A549 (cell line): ENCODE results near the gene VANGL1. TPM values are rescaled to one million over a fixed set of nuclear protein-coding genes. Genes with fewer than 3 reads are reported as not detected.

Experiments
- ATAC-seq, 2 experiments: fragments of 200-7000 bp in 1 of 2; fragments of >200 bp in 1 of 2; cut with Nextera tagmentation in 1 of 2; cut with Tn5 transposase in 1 of 2; 3 replicates each; pipeline versions ENCODE4 v1.8.0 to v1.9.1; 2018 to 2020; ENCODE audit warnings: mild to moderate bottlenecking in 1 of 2, moderate library complexity in 1 of 2
- CTCF ChIA-PET: fragments of 300-600 bp; sonication (Branson Sonifier 250); formaldehyde crosslinking; extraction: SDS; loops from one replicate; lab custom pipeline; 2021; ENCODE audit warnings: antibody characterized with exemption, inconsistent platforms; lab: Yijun Ruan, JAX
- POLR2A ChIA-PET: fragments of 350-600 bp; formaldehyde crosslinking; extraction: SDS; loops from one replicate; lab custom pipeline; 2021; ENCODE audit warnings: antibody characterized with exemption, inconsistent platforms; lab: Yijun Ruan, JAX
- DNase-seq, 2 experiments: peaks; one replicate each; pipeline versions ENCODE4 v3.0.0 to v3.0.0-alpha.2; 2011 to 2016; ENCODE audit warnings: low read depth in 1 of 2, low spot score in 1 of 2
- FAIRE-seq: peaks from 2 replicates; lab custom pipeline; 2011; peaks lifted over from hg19 to GRCh38; lab: Jason Lieb, UNC
- H3K27ac ChIP-seq, 2 experiments: fragments of >200 bp; sonication (Bioruptor Twin); formaldehyde crosslinking; 3 replicates each; pipeline ENCODE4 v1.5.1; 2016 to 2017
- H3K4me1 ChIP-seq: fragments of >200 bp; sonication (Bioruptor Twin); formaldehyde crosslinking; 3 replicates; pipeline ENCODE4 v1.6.1; 2016
- H3K4me2 ChIP-seq: fragments of >200 bp; sonication (Bioruptor Twin); formaldehyde crosslinking; 3 replicates; pipeline ENCODE4 v1.6.1; 2016
- H3K4me3 ChIP-seq: fragments of >200 bp; sonication (Bioruptor Twin); formaldehyde crosslinking; 3 replicates; pipeline ENCODE4 v1.5.1; 2016
- H3K9me3 ChIP-seq: fragments of >200 bp; sonication (Bioruptor Twin); formaldehyde crosslinking; 3 replicates; pipeline ENCODE4 v1.6.1; 2016
- BHLHE40 ChIP-seq: IDR thresholded peaks from 2 replicates; pipeline ENCODE4 v1.6.1; 2012; ENCODE audit warnings: low read depth, low read length, inconsistent platforms
- CBX2 ChIP-seq: fragments of 200-600 bp; sonication (generic); IDR thresholded peaks from 2 replicates; pipeline ENCODE4 v1.6.1; 2016; ENCODE audit warnings: low read depth, mild to moderate bottlenecking, borderline replicate concordance
- CBX8 ChIP-seq: fragments of 200-600 bp; sonication (generic); IDR thresholded peaks from 2 replicates; pipeline ENCODE4 v1.6.1; 2016
- EHF ChIP-seq: fragments of 250-450 bp; sonication (Bioruptor Pico); IDR thresholded peaks from 2 replicates; pipeline ENCODE4 v1.5.0; 2020; ENCODE audit warnings: mild to moderate bottlenecking
- EHMT2 ChIP-seq: fragments of 200-600 bp; sonication (generic); IDR thresholded peaks from 2 replicates; pipeline ENCODE4 v1.6.1; 2016; ENCODE audit warnings: antibody characterized with exemption, low read depth, mild to moderate bottlenecking, moderate library complexity
- ESRRA ChIP-seq: fragments of 150-350 bp; IDR thresholded peaks from 2 replicates; pipeline ENCODE4 v1.6.1; 2014; ENCODE audit warnings: mild to moderate bottlenecking, low read length, borderline replicate concordance
- FOSB ChIP-seq: fragments of 250-450 bp; sonication (Bioruptor Pico); IDR thresholded peaks from 2 replicates; pipeline ENCODE4 v1.5.0; 2020; ENCODE audit warnings: mild to moderate bottlenecking, moderate library complexity
- GATA3 ChIP-seq: IDR thresholded peaks from 2 replicates; pipeline ENCODE4 v1.6.1; 2012; ENCODE audit warnings: borderline replicate concordance
- HDAC2 ChIP-seq: fragments of 200-600 bp; sonication (generic); IDR thresholded peaks from 2 replicates; pipeline ENCODE4 v1.6.1; 2016
- JUNB ChIP-seq: fragments of >200 bp; sonication (Bioruptor Twin); formaldehyde crosslinking; IDR thresholded peaks from 2 replicates; pipeline ENCODE4 v1.6.1; 2016
- MAFK ChIP-seq: fragments of 450-650 bp; IDR thresholded peaks from 2 replicates; pipeline ENCODE4 v1.6.1; 2014; ENCODE audit not compliant: partially characterized antibody
- MAZ ChIP-seq: fragments of 150-350 bp; IDR thresholded peaks from 2 replicates; pipeline ENCODE4 v1.6.1; 2014; ENCODE audit warnings: antibody characterized with exemption, low read depth, low read length, borderline replicate concordance
- NPAS2 ChIP-seq: fragments of 250-450 bp; sonication (Bioruptor Pico); IDR thresholded peaks from 2 replicates; pipeline ENCODE4 v1.8.0; 2022; ENCODE audit warnings: mild to moderate bottlenecking, moderate library complexity, borderline replicate concordance
- NR3C1 ChIP-seq: fragments of >200 bp; sonication (Bioruptor Twin); formaldehyde crosslinking; IDR thresholded peaks from 3 replicates; pipeline ENCODE4 v1.6.1; 2017
- POLR2A ChIP-seq: IDR thresholded peaks from 2 replicates; pipeline ENCODE4 v1.6.1; 2012; ENCODE audit warnings: mild to moderate bottlenecking, low read length
- RAD21 ChIP-seq, 2 experiments: fragments of >200 bp in 1 of 2; sonication (Bioruptor Twin) in 1 of 2; formaldehyde crosslinking in 1 of 2; IDR thresholded peaks in 1 of 2; conservative IDR thresholded peaks in 1 of 2; 2 replicates in 1 of 2; 3 replicates in 1 of 2; pipeline ENCODE4 v1.6.1; 2012 to 2018; ENCODE audit warnings: inconsistent platforms in 1 of 2
- RFX5 ChIP-seq: fragments of 450-650 bp; IDR thresholded peaks from 2 replicates; pipeline ENCODE4 v1.7.1; 2014; ENCODE audit warnings: antibody characterized with exemption, mild to moderate bottlenecking, moderate library complexity
- SMC3 ChIP-seq: fragments of >200 bp; sonication (Bioruptor Twin); formaldehyde crosslinking; IDR thresholded peaks from 3 replicates; pipeline ENCODE4 v1.6.1; 2018; ENCODE audit warnings: inconsistent platforms
- SREBF2 ChIP-seq: fragments of 450-650 bp; IDR thresholded peaks from 2 replicates; pipeline ENCODE4 v1.6.1; 2014; ENCODE audit warnings: mild to moderate bottlenecking, moderate library complexity
- TFCP2L1 ChIP-seq: fragments of 250-450 bp; sonication (Bioruptor Pico); IDR thresholded peaks from 2 replicates; pipeline ENCODE4 v1.5.0; 2021; ENCODE audit warnings: mild to moderate bottlenecking
- ZFP36 ChIP-seq: fragments of 450-650 bp; IDR thresholded peaks from 2 replicates; pipeline ENCODE4 v1.6.1; 2014; ENCODE audit warnings: borderline replicate concordance; ENCODE audit not compliant: partially characterized antibody
- ZSCAN20 ChIP-seq: fragments of 250-450 bp; sonication (Bioruptor Pico); IDR thresholded peaks from 2 replicates; pipeline ENCODE4 v1.8.0; 2022; ENCODE audit warnings: mild to moderate bottlenecking, moderate library complexity
- whole genome bisulfite sequencing: methylation state at CpG from one replicate; pipeline ENCODE4 v1.1.6; 2017; ENCODE audit errors: missing lambda C conversion rate; 5-methylcytosine and 5-hydroxymethylcytosine counted together
- polyA plus RNA-seq, 4 experiments: library from polyadenylated mRNA; depleted of rRNA in 3 of 4; stranded (reverse); fragments of >200 nt; fragmentation: RNase III in 1 of 4; extraction: RNeasy Plus Mini Kit Qiagen cat#74134 plus additional on column Dnase treatment in 1 of 4; gene quantifications; 2 replicates in 3 of 4; 3 replicates in 1 of 4; pipeline ENCODE4 v1.2.3, GENCODE V29; 2011 to 2017
- small RNA-seq, 6 experiments: library from RNA; depleted of rRNA; stranded (forward); fragments of <200 nt; gene quantifications; one replicate each; pipeline ENCODE3, GENCODE V24; 2012
- TF ChIP-seq, protein P1 (sequence below): fragments of >200 bp; sonication (Bioruptor Twin); formaldehyde crosslinking; IDR thresholded peaks from 3 replicates; pipeline ENCODE4 v1.5.1; 2016
- TF ChIP-seq, protein P2 (sequence below): IDR thresholded peaks from 2 replicates; pipeline ENCODE4 v1.6.1; 2012; ENCODE audit warnings: low read depth, borderline replicate concordance
- TF ChIP-seq, protein P3 (sequence below): IDR thresholded peaks from 2 replicates; pipeline ENCODE4 v1.6.1; 2012

Gene VANGL1
- polyA plus RNA-seq, 2 of the 4 experiments (the other 2 are of a cell fraction): 11.0 to 11.5 TPM

DNA sequence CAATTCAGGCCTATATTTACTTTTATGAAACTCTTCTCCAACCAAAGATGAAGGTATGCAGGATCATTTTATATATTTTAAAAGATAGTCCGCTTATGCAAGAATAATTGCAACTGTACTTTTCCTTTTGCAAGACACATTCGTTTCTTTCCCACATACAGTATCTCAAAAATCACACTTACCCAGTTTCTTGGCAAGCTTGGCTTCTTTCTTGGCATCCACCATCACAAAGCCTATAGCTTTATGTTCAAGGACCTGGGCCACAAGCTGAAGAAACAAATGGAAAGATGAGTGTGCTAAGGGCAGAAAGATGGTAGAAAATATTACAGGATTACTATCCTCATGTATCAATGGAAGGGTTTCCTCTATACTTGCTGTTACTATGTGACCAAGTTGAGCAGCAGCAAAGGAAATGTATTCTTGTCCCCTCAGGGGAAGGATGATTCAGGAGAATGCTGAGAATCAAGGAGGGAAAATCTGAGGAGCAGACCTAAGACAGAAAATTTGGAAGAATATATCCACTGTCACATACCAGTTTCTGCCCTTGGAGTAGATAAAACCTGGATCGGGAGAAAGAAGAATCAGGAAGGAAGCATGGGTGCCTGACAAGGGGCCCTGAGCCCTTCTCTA, 103.0 kb downstream of the VANGL1 start:
- no peaks in the 10 kb centered on the region for H3K9me3 ChIP-seq
- CTCF ChIA-PET: no interaction called here
- H3K4me1 ChIP-seq: no peaks in the 10 kb centered on the region
- 45% methylated on average over 3 of the region's 3 CpGs for WGBS
- POLR2A ChIA-PET: no interaction called here
- TF ChIP-seq EHMT2: no peak
- TF ChIP-seq EHF (CRISPR knock-in tag): no peak
- TF ChIP-seq CBX8: no peak
- TF ChIP-seq SMC3: no peak
- TF ChIP-seq NR3C1: no peak
- TF ChIP-seq JUNB: no peak
- TF ChIP-seq RFX5: no peak
- TF ChIP-seq TFCP2L1 (CRISPR knock-in tag): no peak
- TF ChIP-seq GATA3: no peak
- no peak for TF ChIP-seq RAD21 (conservative IDR thresholded peaks at IDR 0.05 in 1 of 2, IDR thresholded peaks at IDR 0.05 in 1 of 2)
- no peak for TF ChIP-seq SREBF2
- TF ChIP-seq MAZ: no peak
- TF ChIP-seq, protein P1, sequence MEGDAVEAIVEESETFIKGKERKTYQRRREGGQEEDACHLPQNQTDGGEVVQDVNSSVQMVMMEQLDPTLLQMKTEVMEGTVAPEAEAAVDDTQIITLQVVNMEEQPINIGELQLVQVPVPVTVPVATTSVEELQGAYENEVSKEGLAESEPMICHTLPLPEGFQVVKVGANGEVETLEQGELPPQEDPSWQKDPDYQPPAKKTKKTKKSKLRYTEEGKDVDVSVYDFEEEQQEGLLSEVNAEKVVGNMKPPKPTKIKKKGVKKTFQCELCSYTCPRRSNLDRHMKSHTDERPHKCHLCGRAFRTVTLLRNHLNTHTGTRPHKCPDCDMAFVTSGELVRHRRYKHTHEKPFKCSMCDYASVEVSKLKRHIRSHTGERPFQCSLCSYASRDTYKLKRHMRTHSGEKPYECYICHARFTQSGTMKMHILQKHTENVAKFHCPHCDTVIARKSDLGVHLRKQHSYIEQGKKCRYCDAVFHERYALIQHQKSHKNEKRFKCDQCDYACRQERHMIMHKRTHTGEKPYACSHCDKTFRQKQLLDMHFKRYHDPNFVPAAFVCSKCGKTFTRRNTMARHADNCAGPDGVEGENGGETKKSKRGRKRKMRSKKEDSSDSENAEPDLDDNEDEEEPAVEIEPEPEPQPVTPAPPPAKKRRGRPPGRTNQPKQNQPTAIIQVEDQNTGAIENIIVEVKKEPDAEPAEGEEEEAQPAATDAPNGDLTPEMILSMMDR: no peak
- no peak for TF ChIP-seq HDAC2
- TF ChIP-seq FOSB: no peak
- no peak for TF ChIP-seq ESRRA
- TF ChIP-seq, protein P2, sequence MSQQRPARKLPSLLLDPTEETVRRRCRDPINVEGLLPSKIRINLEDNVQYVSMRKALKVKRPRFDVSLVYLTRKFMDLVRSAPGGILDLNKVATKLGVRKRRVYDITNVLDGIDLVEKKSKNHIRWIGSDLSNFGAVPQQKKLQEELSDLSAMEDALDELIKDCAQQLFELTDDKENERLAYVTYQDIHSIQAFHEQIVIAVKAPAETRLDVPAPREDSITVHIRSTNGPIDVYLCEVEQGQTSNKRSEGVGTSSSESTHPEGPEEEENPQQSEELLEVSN: no peak
- H3K27ac ChIP-seq: no peak overlapping the region
- ATAC-seq (no peak), DNase-seq (no peak), FAIRE-seq (no peak)
- no peak overlapping the region for H3K4me2 ChIP-seq
- no peak overlapping the region for H3K4me3 ChIP-seq

DNA sequence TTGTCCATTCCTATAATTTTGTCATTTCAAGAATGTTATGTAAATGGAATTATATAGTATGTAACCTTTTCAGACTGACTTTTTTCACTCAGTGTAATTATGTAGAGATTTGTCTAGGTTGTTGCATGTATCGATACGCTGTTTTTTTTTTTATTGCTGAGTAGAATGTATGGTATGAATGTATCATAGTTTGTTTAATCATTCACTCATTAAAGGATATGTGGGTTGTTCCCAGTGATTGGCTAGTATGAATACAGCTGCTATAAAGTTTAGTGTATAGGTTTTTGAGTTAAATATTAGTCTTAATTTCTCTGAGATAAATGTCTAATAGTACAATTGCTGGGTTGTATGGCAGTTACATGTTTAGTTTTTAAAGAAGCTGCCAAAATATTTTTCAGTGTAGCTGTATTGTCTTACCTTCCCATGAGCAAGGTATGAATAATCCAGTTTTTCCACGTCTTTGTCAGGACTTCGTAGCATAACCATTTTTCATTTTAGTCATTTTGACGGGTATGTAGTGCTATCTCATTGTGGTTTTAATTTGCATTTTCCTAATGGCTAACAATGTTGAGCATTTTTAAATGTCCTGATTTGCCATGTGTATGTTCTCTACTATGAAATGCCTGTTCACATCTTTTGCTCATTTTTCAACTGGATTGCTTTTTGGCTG, 104.4 kb downstream of the VANGL1 start:
- H3K4me3 ChIP-seq: no peak overlapping the region
- 52% methylated on average over 5 of the region's 5 CpGs for WGBS
- ATAC-seq (no peak), DNase-seq (no peak), FAIRE-seq (no peak)
- no peak overlapping the region for H3K27ac ChIP-seq
- H3K9me3 ChIP-seq: no peaks in the 10 kb centered on the region
- no peaks in the 10 kb centered on the region for H3K4me1 ChIP-seq
- POLR2A ChIA-PET: no interaction called here
- CTCF ChIA-PET: no interaction called here
- no peak overlapping the region for H3K4me2 ChIP-seq
- no peak for TF ChIP-seq CBX2
- no peak for TF ChIP-seq ZSCAN20 (CRISPR knock-in tag)
- TF ChIP-seq MAFK: no peak
- TF ChIP-seq, protein P3, sequence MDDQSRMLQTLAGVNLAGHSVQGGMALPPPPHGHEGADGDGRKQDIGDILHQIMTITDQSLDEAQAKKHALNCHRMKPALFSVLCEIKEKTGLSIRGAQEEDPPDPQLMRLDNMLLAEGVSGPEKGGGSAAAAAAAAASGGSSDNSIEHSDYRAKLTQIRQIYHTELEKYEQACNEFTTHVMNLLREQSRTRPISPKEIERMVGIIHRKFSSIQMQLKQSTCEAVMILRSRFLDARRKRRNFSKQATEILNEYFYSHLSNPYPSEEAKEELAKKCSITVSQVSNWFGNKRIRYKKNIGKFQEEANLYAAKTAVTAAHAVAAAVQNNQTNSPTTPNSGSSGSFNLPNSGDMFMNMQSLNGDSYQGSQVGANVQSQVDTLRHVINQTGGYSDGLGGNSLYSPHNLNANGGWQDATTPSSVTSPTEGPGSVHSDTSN: no peak
- no peak for TF ChIP-seq ZFP36
- TF ChIP-seq NPAS2: no peak
- TF ChIP-seq POLR2A: no peak
- no peak for TF ChIP-seq GATA3
- TF ChIP-seq RFX5: no peak
- no peak for TF ChIP-seq BHLHE40
- TF ChIP-seq, all 56 proteins: peak for 0

Small RNAs within 50 kb of the gene (small RNA-seq; reads per million reads assigned to genes)
- gene RF00406: 0 to 18.5 (median 3.0) reads per million in 6 experiments
- 0 reads per million in 6 experiments for gene RN7SL420P

Other genes with a start within 250 kb of the VANGL1 start
- gene CASQ2, start 126.7 kb downstream of the VANGL1 start, polyA plus RNA-seq (2011; rRNA removed): not detected in 2 replicates
- not detected in 3 replicates for gene CASQ2, start 126.7 kb downstream of the VANGL1 start, polyA plus RNA-seq (2017; fragmentation: RNase III; extraction: RNeasy Plus Mini Kit Qiagen cat#74134 plus additional on column Dnase treatment)
- gene NHLH2, start 199.2 kb downstream of the VANGL1 start, polyA plus RNA-seq (2011; rRNA removed): not detected in 2 replicates
- gene NHLH2, start 199.2 kb downstream of the VANGL1 start, polyA plus RNA-seq (2017; fragmentation: RNase III; extraction: RNeasy Plus Mini Kit Qiagen cat#74134 plus additional on column Dnase treatment): not detected in 3 replicates